HepG2 (cell line): Measurements from ENCODE around the gene NELFCD. TPM values are rescaled to one million over a fixed set of nuclear protein-coding genes. Genes with fewer than 3 reads are reported as not detected.
A peak's percentile ranks its signal among the peaks of the same experiment; 100 is the strongest.

Experiments used
- FOXP1 ChIP-seq, 2 experiments: fragments of 450-650 bp in 1 of 2; IDR thresholded peaks; 2 replicates each; pipeline ENCODE4 v1.6.1; 2017 to 2018; ENCODE audit warnings: antibody characterized with exemption in 1 of 2
- HIVEP1 ChIP-seq: sonication (generic); formaldehyde crosslinking; IDR thresholded peaks from 2 replicates; pipeline ENCODE4 v1.4.0; 2020; ENCODE audit warnings: mild to moderate bottlenecking, missing genetic modification reagents
- SPEN ChIP-seq: sonication (generic); formaldehyde crosslinking; IDR thresholded peaks from 2 replicates; pipeline ENCODE4 v1.5.1; 2020; ENCODE audit warnings: low read depth, mild to moderate bottlenecking, missing genetic modification reagents
- ZBTB40 ChIP-seq, 2 experiments: fragments of 450-650 bp in 1 of 2; sonication (generic) in 1 of 2; formaldehyde crosslinking in 1 of 2; IDR thresholded peaks; 2 replicates each; pipeline versions ENCODE4 v1.6.1 to v1.8.0; 2016 to 2022; ENCODE audit warnings: antibody characterized with exemption in 1 of 2, mild to moderate bottlenecking in 1 of 2, missing genetic modification reagents in 1 of 2
- ZFP37 ChIP-seq: sonication (generic); formaldehyde crosslinking; IDR thresholded peaks from 2 replicates; pipeline ENCODE4 v1.4.0; 2020; ENCODE audit warnings: missing genetic modification reagents, borderline replicate concordance
- ZNF230 ChIP-seq: sonication (generic); formaldehyde crosslinking; IDR thresholded peaks from 2 replicates; pipeline ENCODE4 v1.4.0; 2020; ENCODE audit warnings: mild to moderate bottlenecking, missing genetic modification reagents
- polyA plus RNA-seq, 8 experiments: library from polyadenylated mRNA; depleted of rRNA in 3 of 8; stranded (reverse) in 7 of 8; unstranded in 1 of 8; fragments of >200 nt; fragmentation: Illumina TruSeq in 4 of 8; extraction: Trizol in 4 of 8; gene quantifications; 2 replicates each; pipeline versions ENCODE4 v1.2.1 to v1.2.3, GENCODE V29; 2011 to 2016; ENCODE audit warnings: low read depth in 4 of 8, missing spikeins in 1 of 8, mixed read lengths in 1 of 8; ENCODE audit not compliant: insufficient read depth in 1 of 8
- total RNA-seq, 5 experiments: library from RNA; depleted of rRNA; stranded (reverse); fragments of >200 nt; fragmentation: Illumina TruSeq; extraction: Trizol; gene quantifications; 2 replicates each; pipeline ENCODE4 v1.2.3, GENCODE V29; 2016; ENCODE audit warnings: low read depth in 1 of 5
- TF ChIP-seq, protein P1 (sequence below): sonication (generic); formaldehyde crosslinking; conservative IDR thresholded peaks from 2 replicates; pipeline ENCODE4 v1.8.0; 2022; ENCODE audit warnings: missing genetic modification reagents
- TF ChIP-seq, protein P2 (sequence below): sonication (generic); formaldehyde crosslinking; IDR thresholded peaks from 2 replicates; pipeline ENCODE4 v1.4.0; 2020; ENCODE audit warnings: missing genetic modification reagents
- TF ChIP-seq, protein P3 (sequence below): sonication (generic); formaldehyde crosslinking; IDR thresholded peaks from 2 replicates; pipeline ENCODE4 v1.4.0; 2020; ENCODE audit warnings: missing genetic modification reagents, borderline replicate concordance

The NELFCD gene
- total and polyA plus RNA-seq, 2 of the 13 experiments (the other 11 are each of a cell fraction or from before 2014, with no cell fraction given): 159 to 203 TPM

GRCh38 chr20:59005523-59006166 is 24.6 kb downstream of the NELFCD start (continued):
- TF ChIP-seq, protein P1, sequence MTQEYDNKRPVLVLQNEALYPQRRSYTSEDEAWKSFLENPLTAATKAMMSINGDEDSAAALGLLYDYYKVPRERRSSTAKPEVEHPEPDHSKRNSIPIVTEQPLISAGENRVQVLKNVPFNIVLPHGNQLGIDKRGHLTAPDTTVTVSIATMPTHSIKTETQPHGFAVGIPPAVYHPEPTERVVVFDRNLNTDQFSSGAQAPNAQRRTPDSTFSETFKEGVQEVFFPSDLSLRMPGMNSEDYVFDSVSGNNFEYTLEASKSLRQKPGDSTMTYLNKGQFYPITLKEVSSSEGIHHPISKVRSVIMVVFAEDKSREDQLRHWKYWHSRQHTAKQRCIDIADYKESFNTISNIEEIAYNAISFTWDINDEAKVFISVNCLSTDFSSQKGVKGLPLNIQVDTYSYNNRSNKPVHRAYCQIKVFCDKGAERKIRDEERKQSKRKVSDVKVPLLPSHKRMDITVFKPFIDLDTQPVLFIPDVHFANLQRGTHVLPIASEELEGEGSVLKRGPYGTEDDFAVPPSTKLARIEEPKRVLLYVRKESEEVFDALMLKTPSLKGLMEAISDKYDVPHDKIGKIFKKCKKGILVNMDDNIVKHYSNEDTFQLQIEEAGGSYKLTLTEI: no peak
- 0 out of 2 replicates have a peak, but pooled peaks have one; percentile 7 for TF ChIP-seq HIVEP1
- TF ChIP-seq FOXP1 (IDR thresholded peaks at IDR 0.05): no peak
- no peak for TF ChIP-seq FOXP1 (CRISPR knock-in tag; IDR thresholded peaks at IDR 0.05)
- no peak for TF ChIP-seq ZBTB40 (IDR thresholded peaks at IDR 0.05)
- no peak for TF ChIP-seq ZBTB40 (CRISPR knock-in tag; IDR thresholded peaks at IDR 0.05)
- 0 out of 2 replicates have a peak, but pooled peaks have one; percentile 14 for TF ChIP-seq ZFP37
- TF ChIP-seq, protein P2, sequence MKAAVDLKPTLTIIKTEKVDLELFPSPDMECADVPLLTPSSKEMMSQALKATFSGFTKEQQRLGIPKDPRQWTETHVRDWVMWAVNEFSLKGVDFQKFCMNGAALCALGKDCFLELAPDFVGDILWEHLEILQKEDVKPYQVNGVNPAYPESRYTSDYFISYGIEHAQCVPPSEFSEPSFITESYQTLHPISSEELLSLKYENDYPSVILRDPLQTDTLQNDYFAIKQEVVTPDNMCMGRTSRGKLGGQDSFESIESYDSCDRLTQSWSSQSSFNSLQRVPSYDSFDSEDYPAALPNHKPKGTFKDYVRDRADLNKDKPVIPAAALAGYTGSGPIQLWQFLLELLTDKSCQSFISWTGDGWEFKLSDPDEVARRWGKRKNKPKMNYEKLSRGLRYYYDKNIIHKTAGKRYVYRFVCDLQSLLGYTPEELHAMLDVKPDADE (CRISPR knock-in tag): peak; percentile 65; the same call in 1 of the 2 replicates
- no peak for TF ChIP-seq SPEN (CRISPR knock-in tag)
- no peak for TF ChIP-seq ZNF230 (CRISPR knock-in tag)
- TF ChIP-seq, protein P3, sequence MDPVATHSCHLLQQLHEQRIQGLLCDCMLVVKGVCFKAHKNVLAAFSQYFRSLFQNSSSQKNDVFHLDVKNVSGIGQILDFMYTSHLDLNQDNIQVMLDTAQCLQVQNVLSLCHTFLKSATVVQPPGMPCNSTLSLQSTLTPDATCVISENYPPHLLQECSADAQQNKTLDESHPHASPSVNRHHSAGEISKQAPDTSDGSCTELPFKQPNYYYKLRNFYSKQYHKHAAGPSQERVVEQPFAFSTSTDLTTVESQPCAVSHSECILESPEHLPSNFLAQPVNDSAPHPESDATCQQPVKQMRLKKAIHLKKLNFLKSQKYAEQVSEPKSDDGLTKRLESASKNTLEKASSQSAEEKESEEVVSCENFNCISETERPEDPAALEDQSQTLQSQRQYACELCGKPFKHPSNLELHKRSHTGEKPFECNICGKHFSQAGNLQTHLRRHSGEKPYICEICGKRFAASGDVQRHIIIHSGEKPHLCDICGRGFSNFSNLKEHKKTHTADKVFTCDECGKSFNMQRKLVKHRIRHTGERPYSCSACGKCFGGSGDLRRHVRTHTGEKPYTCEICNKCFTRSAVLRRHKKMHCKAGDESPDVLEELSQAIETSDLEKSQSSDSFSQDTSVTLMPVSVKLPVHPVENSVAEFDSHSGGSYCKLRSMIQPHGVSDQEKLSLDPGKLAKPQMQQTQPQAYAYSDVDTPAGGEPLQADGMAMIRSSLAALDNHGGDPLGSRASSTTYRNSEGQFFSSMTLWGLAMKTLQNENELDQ: no peak
